CD14-positive monocyte (primary cell): ENCODE data around the gene RUNX2. TPM values are rescaled to one million over a fixed set of nuclear protein-coding genes. Genes with fewer than 3 reads are reported as not detected.
"Not testable (repeated sequence)": the region's sequence is repeated elsewhere in the genome, so short reads cannot be mapped to it uniquely, and the experiment has no call there.

Experiments
- DNase-seq, 3 donors: peaks; one replicate each; pipeline ENCODE4 v3.0.0-alpha.2; 2011 to 2022
- H2AFZ ChIP-seq: 2 replicates; pipeline ENCODE4 v1.6.0; 2012; ENCODE audit warnings: mild to moderate bottlenecking, low read depth, low read length, inconsistent platforms; ENCODE audit not compliant: insufficient read depth, poor library complexity, severe bottlenecking
- H3K27ac ChIP-seq, 2 donors: 1 replicate in 1 of 2; 2 replicates in 1 of 2; pipeline ENCODE4 v1.5.1; 2012 to 2013; ENCODE audit warnings: low read length in 2 of 2, control low read depth in 1 of 2, inconsistent platforms in 1 of 2, low read depth in 1 of 2, mild to moderate bottlenecking in 1 of 2
- H3K27me3 ChIP-seq, 2 donors: one replicate each; pipeline versions ENCODE4 v1.6.0 to v1.6.1; 2011 to 2013; ENCODE audit warnings: low read length in 2 of 2; ENCODE audit not compliant: control insufficient read depth in 2 of 2, insufficient read depth in 2 of 2
- H3K36me3 ChIP-seq, 2 donors: replicated peaks in 1 of 2; 1 replicate in 1 of 2; 2 replicates in 1 of 2; pipeline versions ENCODE4 v1.5.1 to v1.6.1; 2012 to 2013; ENCODE audit warnings: low read length in 2 of 2, control low read depth in 1 of 2, inconsistent platforms in 1 of 2, mild to moderate bottlenecking in 1 of 2; ENCODE audit not compliant: insufficient read depth in 2 of 2, control insufficient read depth in 1 of 2
- H3K4me1 ChIP-seq, 2 donors: 1 replicate in 1 of 2; 2 replicates in 1 of 2; pipeline versions ENCODE4 v1.5.1 to v1.6.1; 2012 to 2013; ENCODE audit warnings: low read length in 2 of 2, control low read depth in 1 of 2, inconsistent platforms in 1 of 2, mild to moderate bottlenecking in 1 of 2, moderate library complexity in 1 of 2; ENCODE audit not compliant: insufficient read depth in 2 of 2, control insufficient read depth in 1 of 2
- H3K4me2 ChIP-seq: replicated peaks from 2 replicates; pipeline ENCODE3; 2012; ENCODE audit warnings: low read length, moderate library complexity, mild to moderate bottlenecking; ENCODE audit not compliant: poor library complexity, severe bottlenecking; ENCODE audit errors: extremely low read depth
- H3K4me3 ChIP-seq, 3 experiments: fragments of 200-600 bp in 1 of 3; sonication (generic) in 1 of 3; replicated peaks in 1 of 3; 1 replicate in 2 of 3; 2 replicates in 1 of 3; pipeline ENCODE4 v1.5.1; 2011 to 2013; ENCODE audit warnings: low read length in 3 of 3, mild to moderate bottlenecking in 3 of 3, control low read depth in 2 of 3, low read depth in 2 of 3, inconsistent platforms in 1 of 3, moderate library complexity in 1 of 3
- H3K79me2 ChIP-seq: 2 replicates; pipeline ENCODE4 v1.6.0; 2012; ENCODE audit warnings: mild to moderate bottlenecking, control low read depth, inconsistent platforms, low read length, moderate library complexity; ENCODE audit not compliant: insufficient read depth
- H3K9ac ChIP-seq: 2 replicates; pipeline ENCODE4 v1.6.0; 2017; ENCODE audit warnings: low read length, mild to moderate bottlenecking; ENCODE audit not compliant: insufficient read depth, poor library complexity, severe bottlenecking
- H3K9me3 ChIP-seq, 2 donors: replicated peaks in 1 of 2; 1 replicate in 1 of 2; 2 replicates in 1 of 2; pipeline versions ENCODE4 v1.5.1 to v1.6.1; 2012 to 2013; ENCODE audit warnings: low read length in 2 of 2, control low read depth in 1 of 2; ENCODE audit not compliant: control insufficient read depth in 1 of 2, insufficient read depth in 1 of 2
- H4K20me1 ChIP-seq: 2 replicates; pipeline ENCODE4 v1.6.0; 2012; ENCODE audit warnings: mild to moderate bottlenecking, low read length, control low read depth, moderate library complexity; ENCODE audit not compliant: insufficient read depth
- H3K27ac Mint-ChIP-seq, 7 donors: one replicate each; pipeline ENCODE4 v1.8.0; 2020; ENCODE audit warnings: mild to moderate bottlenecking in 7 of 7, mixed read lengths in 7 of 7, moderate library complexity in 6 of 7, inconsistent platforms in 2 of 7
- H3K27me3 Mint-ChIP-seq, 3 donors: one replicate each; pipeline ENCODE4 v1.8.0; 2021 to 2022; ENCODE audit warnings: low read depth in 3 of 3, mild to moderate bottlenecking in 3 of 3, mixed read lengths in 3 of 3, moderate library complexity in 3 of 3, inconsistent platforms in 1 of 3
- H3K36me3 Mint-ChIP-seq, 2 donors: one replicate each; pipeline ENCODE4 v1.8.0; 2020; ENCODE audit warnings: mixed read lengths in 2 of 2, inconsistent platforms in 1 of 2, mild to moderate bottlenecking in 1 of 2
- H3K4me1 Mint-ChIP-seq: one replicate; pipeline ENCODE4 v1.8.0; 2020; ENCODE audit warnings: mild to moderate bottlenecking, mixed read lengths
- H3K4me3 Mint-ChIP-seq, 2 donors: one replicate each; pipeline ENCODE4 v1.8.0; 2020; ENCODE audit warnings: mild to moderate bottlenecking in 2 of 2, mixed read lengths in 2 of 2, moderate library complexity in 1 of 2
- H3K9me3 Mint-ChIP-seq, 7 donors: one replicate each; pipeline ENCODE4 v1.8.0; 2020 to 2022; ENCODE audit warnings: mixed read lengths in 7 of 7, mild to moderate bottlenecking in 6 of 7, moderate library complexity in 6 of 7, inconsistent platforms in 2 of 7
- WGBS: methylation state at CpG from one replicate; pipeline ENCODE4 v1.1.5; 2013; ENCODE audit warnings: missing lambda C conversion rate; ENCODE audit not compliant: insufficient coverage; 5-methylcytosine and 5-hydroxymethylcytosine counted together
- intact Hi-C, 2 donors: fragments of 100-400 bp; cut with micrococcal nuclease; formaldehyde crosslinking; loops; one replicate each; pipeline versions ENCODE4 v1.15.0 to v1.15.1; 2023
- polyA plus RNA-seq, 3 donors: library from polyadenylated mRNA; depleted of rRNA in 1 of 3; unstranded in 2 of 3; stranded (reverse) in 1 of 3; fragments of 300-500 nt in 2 of 3; fragments of >200 nt in 1 of 3; fragmentation: Illumina TruSeq in 2 of 3; gene quantifications; 1 replicate in 2 of 3; 2 replicates in 1 of 3; pipeline ENCODE4 v1.2.3, GENCODE V29; 2012 to 2021
- TF ChIP-seq, protein P1 (sequence below): fragments of 200-600 bp; IDR thresholded peaks from one replicate; pipeline ENCODE4 v1.8.0; 2022; ENCODE audit warnings: antibody characterized with exemption, mild to moderate bottlenecking

RUNX2 gene
- polyA plus RNA-seq, 3 donors = 1.3 to 5.0 (median 2.5) TPM

- H3K36me3 ChIP-seq = no peaks in the 10 kb centered on the region
- H3K27ac Mint-ChIP-seq = no peak overlapping the region
- H2AFZ ChIP-seq = no peak overlapping the region
- no peak overlapping the region for H3K4me2 ChIP-seq
- peaks cover 18% of the 10 kb centered on the region for H3K4me1 Mint-ChIP-seq
- WGBS = 95% methylated on average over 3 of the region's 5 CpGs
- H3K27ac ChIP-seq = no peak overlapping the region
- H3K4me1 ChIP-seq = peaks cover 14 to 18% of the 10 kb centered on the region in 2 donors
- TF ChIP-seq, protein P1, sequence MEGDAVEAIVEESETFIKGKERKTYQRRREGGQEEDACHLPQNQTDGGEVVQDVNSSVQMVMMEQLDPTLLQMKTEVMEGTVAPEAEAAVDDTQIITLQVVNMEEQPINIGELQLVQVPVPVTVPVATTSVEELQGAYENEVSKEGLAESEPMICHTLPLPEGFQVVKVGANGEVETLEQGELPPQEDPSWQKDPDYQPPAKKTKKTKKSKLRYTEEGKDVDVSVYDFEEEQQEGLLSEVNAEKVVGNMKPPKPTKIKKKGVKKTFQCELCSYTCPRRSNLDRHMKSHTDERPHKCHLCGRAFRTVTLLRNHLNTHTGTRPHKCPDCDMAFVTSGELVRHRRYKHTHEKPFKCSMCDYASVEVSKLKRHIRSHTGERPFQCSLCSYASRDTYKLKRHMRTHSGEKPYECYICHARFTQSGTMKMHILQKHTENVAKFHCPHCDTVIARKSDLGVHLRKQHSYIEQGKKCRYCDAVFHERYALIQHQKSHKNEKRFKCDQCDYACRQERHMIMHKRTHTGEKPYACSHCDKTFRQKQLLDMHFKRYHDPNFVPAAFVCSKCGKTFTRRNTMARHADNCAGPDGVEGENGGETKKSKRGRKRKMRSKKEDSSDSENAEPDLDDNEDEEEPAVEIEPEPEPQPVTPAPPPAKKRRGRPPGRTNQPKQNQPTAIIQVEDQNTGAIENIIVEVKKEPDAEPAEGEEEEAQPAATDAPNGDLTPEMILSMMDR = no peak
- H3K9me3 ChIP-seq = no peaks in the 10 kb centered on the region
- no peak for DNase-seq
- no peaks in the 10 kb centered on the region for H3K79me2 ChIP-seq
- H3K27me3 Mint-ChIP-seq = peaks cover 12 to 25% (median 16%) of the 10 kb centered on the region in 3 donors
- intact Hi-C loops = no loop called here
- peaks cover 0 to 2% of the 10 kb centered on the region in 2 donors for H3K36me3 Mint-ChIP-seq
- H4K20me1 ChIP-seq = no peaks in the 10 kb centered on the region
- no peak overlapping the region for H3K9ac ChIP-seq
- peaks cover 0 to 11% (median 2%) of the 10 kb centered on the region in 7 donors for H3K9me3 Mint-ChIP-seq
- H3K4me3 Mint-ChIP-seq = no peak overlapping the region
- peaks cover 4 to 12% of the 10 kb centered on the region in 2 donors for H3K27me3 ChIP-seq
- H3K4me3 ChIP-seq = no peak overlapping the region
Measured at GRCh38 chr6:45667766-45668165, 339.6 kb downstream of the RUNX2 start.

DNA sequence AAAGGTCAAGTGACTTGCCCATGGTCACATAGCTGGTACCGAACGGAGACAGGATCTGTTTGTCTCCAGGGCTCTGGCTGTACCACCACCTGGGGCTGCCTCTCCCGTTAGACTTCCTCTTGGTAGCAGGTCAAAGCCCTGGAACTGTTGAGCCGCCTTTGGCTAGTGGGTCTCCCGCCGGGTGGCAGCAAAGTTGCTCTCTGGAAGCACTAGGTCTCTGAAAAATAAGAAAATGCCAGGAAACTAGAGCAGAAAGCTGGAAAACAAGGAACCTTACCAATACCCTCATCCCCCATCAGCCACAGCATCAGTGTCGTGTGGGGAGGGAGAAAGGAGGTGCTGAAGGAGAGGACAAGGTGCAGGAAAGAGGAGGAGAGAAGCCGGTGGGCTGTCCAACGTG, 340.6 kb downstream of the RUNX2 start:
- H2AFZ ChIP-seq = no peak overlapping the region
- no peak overlapping the region for H3K4me3 Mint-ChIP-seq
- no peak for DNase-seq
- no peak overlapping the region for H3K4me2 ChIP-seq
- H3K27ac ChIP-seq = no peak overlapping the region
- H3K9ac ChIP-seq = no peak overlapping the region
- peaks cover 0 to 9% (median 2%) of the 10 kb centered on the region in 7 donors for H3K9me3 Mint-ChIP-seq
- peaks cover 7 to 15% (median 10%) of the 10 kb centered on the region in 3 donors for H3K27me3 Mint-ChIP-seq
- 89% methylated on average over 4 of the region's 9 CpGs for WGBS
- no peak overlapping the region for H3K27ac Mint-ChIP-seq
- peaks cover 0 to 5% of the 10 kb centered on the region in 2 donors for H3K27me3 ChIP-seq
- H3K36me3 ChIP-seq = no peaks in the 10 kb centered on the region
- intact Hi-C loops = no loop called here
- no peaks in the 10 kb centered on the region for H3K79me2 ChIP-seq
- peaks cover 15% of the 10 kb centered on the region for H3K4me1 Mint-ChIP-seq
- no peak overlapping the region for H3K4me3 ChIP-seq
- TF ChIP-seq, protein P1 = no peak
- no peaks in the 10 kb centered on the region for H3K9me3 ChIP-seq
- H3K4me1 ChIP-seq = peaks cover 10% of the 10 kb centered on the region in 2 donors
- no peaks in the 10 kb centered on the region for H3K36me3 Mint-ChIP-seq
- H4K20me1 ChIP-seq = no peaks in the 10 kb centered on the region

DNA sequence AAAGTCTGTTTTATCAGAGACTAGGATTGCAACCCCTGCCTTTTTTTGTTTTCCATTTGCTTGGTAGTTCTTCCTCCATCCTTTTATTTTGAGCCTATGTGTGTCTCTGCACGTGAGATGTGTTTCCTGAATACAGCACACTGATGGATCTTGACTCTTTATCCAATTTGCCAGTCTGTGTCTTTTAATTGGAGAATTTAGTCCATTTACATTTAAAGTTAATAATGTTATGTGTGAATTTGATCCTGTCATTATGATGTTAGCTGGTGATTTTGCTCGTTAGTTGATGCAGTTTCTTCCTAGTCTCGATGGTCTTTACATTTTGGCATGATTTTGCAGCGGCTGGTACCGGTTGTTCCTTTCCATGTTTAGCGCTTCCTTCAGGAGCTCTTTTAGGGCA, 345.0 kb downstream of the RUNX2 start:
- DNase-seq, H3K27ac Mint-ChIP-seq, H3K79me2 ChIP-seq, H3K36me3 ChIP-seq, H3K4me3 Mint-ChIP-seq, H2AFZ ChIP-seq, H3K9ac ChIP-seq, H3K36me3 Mint-ChIP-seq, H3K9me3 ChIP-seq, H3K4me3 ChIP-seq, H3K27ac ChIP-seq, H3K27me3 ChIP-seq, H3K4me2 ChIP-seq, H4K20me1 ChIP-seq, H3K9me3 Mint-ChIP-seq, H3K27me3 Mint-ChIP-seq: not testable (repeated sequence)
- peaks cover 17% of the 10 kb centered on the region for H3K4me1 Mint-ChIP-seq
- no CpG with 5 or more reads among the region's 6 CpGs for WGBS
- intact Hi-C loops = loop anchor here in 1 of 2 donors (10.0 kb wide), 1 partner anchor 248 kb away; no protein-coding TSS in a partner anchor
- H3K4me1 ChIP-seq = peaks cover 13 to 14% of the 10 kb centered on the region in 2 donors
